Progenitor cell of endocrine pancreas (in vitro differentiated cells): ENCODE measurements around the gene TBL1XR1. TPM values are rescaled to one million over a fixed set of nuclear protein-coding genes. Genes with fewer than 3 reads are reported as not detected.
"Not testable (repeated sequence)": the region's sequence is repeated elsewhere in the genome, so short reads cannot be mapped to it uniquely, and the experiment has no call there.

Experiments used
- DNase-seq: peaks from one replicate; pipeline ENCODE4 v3.0.0; 2021; ENCODE audit warnings: low spot score; ENCODE audit not compliant: unreplicated experiment
- H3K27ac Mint-ChIP-seq: 2 replicates; pipeline ENCODE4 v1.8.0; 2021; ENCODE audit warnings: mild to moderate bottlenecking, moderate library complexity, mixed read lengths
- H3K27me3 Mint-ChIP-seq: 2 replicates; pipeline ENCODE4 v1.8.0; 2021; ENCODE audit warnings: mixed read lengths
- H3K36me3 Mint-ChIP-seq: 2 replicates; pipeline ENCODE4 v1.8.0; 2022; ENCODE audit warnings: mixed read lengths; ENCODE audit not compliant: insufficient read depth
- H3K4me1 Mint-ChIP-seq: 2 replicates; pipeline ENCODE4 v1.8.0; 2021; ENCODE audit warnings: low read depth, mixed read lengths
- H3K4me3 Mint-ChIP-seq: 2 replicates; pipeline ENCODE4 v1.8.0; 2021; ENCODE audit warnings: low read depth, mild to moderate bottlenecking, moderate library complexity, mixed read lengths
- H3K9me3 Mint-ChIP-seq: 2 replicates; pipeline ENCODE4 v1.8.0; 2021; ENCODE audit warnings: low read depth, mixed read lengths
- total RNA-seq: library from RNA; stranded (reverse); gene quantifications from 2 replicates; pipeline ENCODE4 v1.2.1, GENCODE V29; 2021
- TF ChIP-seq, protein P1 (sequence below): fragments of 200-600 bp; sonication (generic); IDR thresholded peaks from one replicate; pipeline ENCODE4 v1.5.0; 2021; ENCODE audit warnings: antibody characterized with exemption, mild to moderate bottlenecking; ENCODE audit not compliant: unreplicated experiment

TBL1XR1 gene
- total RNA-seq, 1 donor from 2014 or later, result 207 TPM

DNA sequence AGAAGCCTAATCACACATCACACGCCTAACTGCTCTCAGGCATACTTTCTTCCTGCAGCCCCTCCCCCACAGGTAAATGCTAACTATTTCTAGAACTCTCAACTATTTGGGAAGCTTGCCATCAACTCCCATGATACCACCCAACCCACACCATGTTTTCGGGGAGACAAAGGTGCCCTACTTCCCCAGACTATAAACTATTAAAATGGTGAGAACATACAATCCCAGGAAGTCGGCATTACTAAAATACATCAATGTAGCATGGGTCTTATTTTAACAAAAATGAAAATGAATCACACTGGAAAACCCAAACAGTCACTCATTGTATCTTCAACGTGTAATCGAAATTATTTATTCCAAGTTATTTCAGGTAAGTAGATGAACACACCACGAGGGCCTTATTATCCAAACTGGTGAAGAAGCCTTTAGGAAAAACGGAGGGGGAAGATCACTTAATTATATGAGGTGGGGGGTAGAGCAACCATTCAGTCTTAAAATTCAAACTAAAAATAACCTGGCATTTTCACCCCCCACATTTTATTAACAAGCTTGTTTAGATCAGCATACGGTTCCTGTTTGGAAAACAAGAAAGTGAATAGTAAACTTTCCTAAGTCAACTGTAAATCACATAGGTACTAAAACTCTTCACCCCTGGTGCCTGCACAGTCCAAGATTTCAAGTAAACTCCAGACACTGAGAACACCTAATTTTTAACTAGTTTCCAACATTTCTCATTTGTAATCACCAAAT lies 1.9 kb downstream of the TBL1XR1 start:
- Mint-ChIP-seq H3K36me3 (peaks cover 10% of the 10 kb centered on the region), H3K9me3 (no peaks in the 10 kb centered on the region), H3K27me3 (no peaks in the 10 kb centered on the region), H3K4me3 (peak overlapping the region; percentile 91), H3K4me1 (peaks cover 50% of the 10 kb centered on the region), H3K27ac (peak overlapping the region; percentile 97)
- TF ChIP-seq, protein P1, sequence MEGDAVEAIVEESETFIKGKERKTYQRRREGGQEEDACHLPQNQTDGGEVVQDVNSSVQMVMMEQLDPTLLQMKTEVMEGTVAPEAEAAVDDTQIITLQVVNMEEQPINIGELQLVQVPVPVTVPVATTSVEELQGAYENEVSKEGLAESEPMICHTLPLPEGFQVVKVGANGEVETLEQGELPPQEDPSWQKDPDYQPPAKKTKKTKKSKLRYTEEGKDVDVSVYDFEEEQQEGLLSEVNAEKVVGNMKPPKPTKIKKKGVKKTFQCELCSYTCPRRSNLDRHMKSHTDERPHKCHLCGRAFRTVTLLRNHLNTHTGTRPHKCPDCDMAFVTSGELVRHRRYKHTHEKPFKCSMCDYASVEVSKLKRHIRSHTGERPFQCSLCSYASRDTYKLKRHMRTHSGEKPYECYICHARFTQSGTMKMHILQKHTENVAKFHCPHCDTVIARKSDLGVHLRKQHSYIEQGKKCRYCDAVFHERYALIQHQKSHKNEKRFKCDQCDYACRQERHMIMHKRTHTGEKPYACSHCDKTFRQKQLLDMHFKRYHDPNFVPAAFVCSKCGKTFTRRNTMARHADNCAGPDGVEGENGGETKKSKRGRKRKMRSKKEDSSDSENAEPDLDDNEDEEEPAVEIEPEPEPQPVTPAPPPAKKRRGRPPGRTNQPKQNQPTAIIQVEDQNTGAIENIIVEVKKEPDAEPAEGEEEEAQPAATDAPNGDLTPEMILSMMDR, result no peak
- DNase-seq, result no peak

- peak overlapping the region; percentile 11 for H3K27ac Mint-ChIP-seq
Measured at GRCh38 chr3:177194299-177194698, 3.0 kb downstream of the TBL1XR1 start.

GRCh38 chr3:177193688-177194268 lies 3.5 kb downstream of the TBL1XR1 start:
- Mint-ChIP-seq H3K27me3 (no peaks in the 10 kb centered on the region), H3K27ac (peak overlapping the region; percentile 11), H3K4me1 (peaks cover 41% of the 10 kb centered on the region), H3K4me3 (peak overlapping the region; percentile 91), H3K9me3 (no peaks in the 10 kb centered on the region), H3K36me3 (peaks cover 10% of the 10 kb centered on the region)
- TF ChIP-seq, protein P1, result no peak
- no peak for DNase-seq

More at GRCh38 chr3:177194299-177194698, 3.0 kb downstream of the TBL1XR1 start:
- H3K4me1 Mint-ChIP-seq, result peaks cover 45% of the 10 kb centered on the region
- H3K4me3 Mint-ChIP-seq, result peak overlapping the region; percentile 91
- H3K36me3 Mint-ChIP-seq, result peaks cover 10% of the 10 kb centered on the region
- DNase-seq, result no peak
- no peaks in the 10 kb centered on the region for H3K27me3 Mint-ChIP-seq
- TF ChIP-seq, protein P1, result no peak
- no peaks in the 10 kb centered on the region for H3K9me3 Mint-ChIP-seq

DNA sequence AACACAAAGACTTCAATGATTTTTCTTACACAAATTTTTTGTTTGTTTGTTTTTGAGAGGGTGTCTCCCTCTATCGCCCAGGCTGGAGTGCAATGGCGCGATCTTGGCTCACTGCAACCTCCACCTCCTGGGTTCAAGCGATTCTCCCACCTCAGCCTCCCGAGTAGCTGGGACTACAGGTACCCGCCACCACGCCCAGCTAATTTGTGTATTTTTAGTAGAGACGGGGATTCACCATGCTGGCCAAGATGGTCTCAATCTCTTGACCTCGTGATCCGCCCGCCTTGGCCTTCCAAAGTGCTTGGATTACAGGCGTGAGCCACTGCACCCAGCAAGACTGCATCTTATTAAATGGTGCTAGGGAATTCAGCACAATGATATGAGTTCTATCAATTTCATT lies 4.0 kb downstream of the TBL1XR1 start:
- Mint-ChIP-seq H3K4me1 (peaks cover 40% of the 10 kb centered on the region), H3K36me3 (peaks cover 10% of the 10 kb centered on the region), H3K4me3 (peak overlapping the region; percentile 91)
- not testable (repeated sequence) for H3K9me3 Mint-ChIP-seq, DNase-seq, H3K27me3 Mint-ChIP-seq, H3K27ac Mint-ChIP-seq

GRCh38 chr3:177190756-177191681 lies 6.3 kb downstream of the TBL1XR1 start:
- peak overlapping the region; percentile 62 for H3K27ac Mint-ChIP-seq
- peaks cover 44% of the 10 kb centered on the region for H3K4me1 Mint-ChIP-seq
- no peak for DNase-seq
- H3K36me3 Mint-ChIP-seq, result peaks cover 12% of the 10 kb centered on the region
- TF ChIP-seq, protein P1, result no peak
- H3K9me3 Mint-ChIP-seq, result no peaks in the 10 kb centered on the region
- no peaks in the 10 kb centered on the region for H3K27me3 Mint-ChIP-seq
- peak overlapping the region; percentile 12 for H3K4me3 Mint-ChIP-seq

DNA sequence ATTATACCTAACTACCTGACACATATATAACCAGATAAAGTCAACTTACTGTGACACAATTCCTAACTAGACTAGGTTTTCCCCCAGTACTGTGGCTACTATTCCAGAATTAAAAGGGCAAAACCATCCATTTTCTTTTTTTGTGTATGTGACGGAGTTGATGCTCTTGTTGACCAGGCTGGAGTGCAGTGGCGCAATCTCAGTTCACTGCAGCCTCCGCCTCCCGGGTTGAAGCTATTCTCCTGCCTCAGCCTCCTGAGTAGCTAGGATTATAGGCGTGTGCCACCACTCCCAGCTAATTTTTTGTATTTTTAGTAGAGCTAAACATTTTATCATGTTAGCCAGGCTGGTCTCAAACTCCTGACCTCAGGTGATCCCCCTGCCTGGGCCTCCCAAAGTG lies 7.1 kb downstream of the TBL1XR1 start:
- H3K4me3 Mint-ChIP-seq, H3K27ac Mint-ChIP-seq: not testable (repeated sequence)

GRCh38 chr3:177188325-177188724 lies 9.0 kb downstream of the TBL1XR1 start:
- DNase-seq, H3K9me3 Mint-ChIP-seq, H3K27me3 Mint-ChIP-seq, H3K27ac Mint-ChIP-seq, H3K4me3 Mint-ChIP-seq: not testable (repeated sequence)
- Mint-ChIP-seq H3K36me3 (peaks cover 10% of the 10 kb centered on the region), H3K4me1 (peaks cover 29% of the 10 kb centered on the region)

More for the DNA sequence above, 7.1 kb downstream of the TBL1XR1 start:
- H3K36me3 Mint-ChIP-seq, result peaks cover 12% of the 10 kb centered on the region
- H3K9me3 Mint-ChIP-seq, DNase-seq, H3K27me3 Mint-ChIP-seq: not testable (repeated sequence)
- peaks cover 44% of the 10 kb centered on the region for H3K4me1 Mint-ChIP-seq
